Effector memory CD4-positive, alpha-beta T cell (primary cell): Measurements from ENCODE around the gene ULK3.

Experiments used
- DNase-seq, 3 donors: peaks; one replicate each; pipeline ENCODE4 v3.0.0-alpha.2; 2020
- H3K27ac ChIP-seq: 2 replicates; pipeline ENCODE4 v1.7.0; 2013; ENCODE audit warnings: mild to moderate bottlenecking, low read length, moderate library complexity; ENCODE audit not compliant: insufficient read depth, poor library complexity, severe bottlenecking
- H3K27me3 ChIP-seq: replicated peaks from 2 replicates; pipeline ENCODE4 v1.7.0; 2013; ENCODE audit warnings: mild to moderate bottlenecking, low read length; ENCODE audit not compliant: insufficient read depth, control insufficient read depth, poor library complexity, severe bottlenecking
- H3K36me3 ChIP-seq: 2 replicates; pipeline ENCODE4 v1.7.0; 2013; ENCODE audit warnings: mild to moderate bottlenecking, low read length, moderate library complexity; ENCODE audit not compliant: control insufficient read depth, insufficient read depth
- H3K4me1 ChIP-seq: 2 replicates; pipeline ENCODE4 v1.7.0; 2013; ENCODE audit warnings: low read length, mild to moderate bottlenecking; ENCODE audit not compliant: control insufficient read depth, insufficient read depth, poor library complexity, severe bottlenecking
- H3K4me3 ChIP-seq: 2 replicates; pipeline ENCODE4 v1.7.0; 2013; ENCODE audit warnings: low read length, low read depth, mild to moderate bottlenecking; ENCODE audit not compliant: insufficient read depth, poor library complexity, severe bottlenecking
- H3K9me3 ChIP-seq: 2 replicates; pipeline ENCODE4 v1.7.0; 2013; ENCODE audit warnings: mild to moderate bottlenecking, low read length, moderate library complexity; ENCODE audit not compliant: control insufficient read depth

Gene ULK3

DNA sequence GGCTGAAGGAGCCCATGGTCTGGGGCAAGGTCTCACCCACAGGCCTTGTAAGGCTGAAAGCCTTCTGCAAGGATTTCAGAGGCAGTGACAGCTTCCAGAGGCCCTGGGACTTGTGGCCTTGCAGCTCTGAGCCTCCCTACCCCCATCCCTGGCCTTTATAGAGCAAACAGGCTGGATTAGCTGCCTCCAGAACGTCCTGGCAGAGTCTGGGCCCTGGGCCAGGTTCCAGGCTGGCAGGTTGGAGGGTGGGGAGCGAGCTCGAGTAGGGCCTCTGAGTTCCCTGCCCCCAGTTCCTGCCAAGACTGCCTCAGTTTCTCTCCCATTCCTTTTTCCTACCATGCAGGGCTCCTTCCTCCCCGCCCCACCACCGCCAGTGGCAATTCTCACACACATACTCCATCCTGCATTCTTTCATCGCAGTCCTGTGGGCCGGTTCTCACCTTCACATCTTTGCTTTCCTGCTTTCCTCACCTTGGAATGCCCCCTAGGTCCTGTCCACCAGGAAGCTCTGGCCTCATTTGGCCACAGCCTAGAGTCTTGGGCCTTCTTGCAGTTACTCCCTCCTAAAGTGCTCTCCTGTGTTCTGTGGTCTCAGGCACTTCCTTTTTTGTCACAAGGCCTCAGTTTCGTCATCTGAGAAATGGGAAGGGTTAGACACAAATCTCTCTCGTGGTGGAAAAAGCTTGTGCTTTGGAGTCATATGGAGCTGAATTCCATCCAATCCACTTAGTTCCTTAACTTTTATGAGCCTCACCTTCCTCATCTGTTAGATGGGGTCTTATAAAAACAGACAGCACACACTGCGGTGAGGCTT lies 27.6 kb downstream of the ULK3 start:
- no peaks in the 10 kb centered on the region for H3K9me3 ChIP-seq

DNA sequence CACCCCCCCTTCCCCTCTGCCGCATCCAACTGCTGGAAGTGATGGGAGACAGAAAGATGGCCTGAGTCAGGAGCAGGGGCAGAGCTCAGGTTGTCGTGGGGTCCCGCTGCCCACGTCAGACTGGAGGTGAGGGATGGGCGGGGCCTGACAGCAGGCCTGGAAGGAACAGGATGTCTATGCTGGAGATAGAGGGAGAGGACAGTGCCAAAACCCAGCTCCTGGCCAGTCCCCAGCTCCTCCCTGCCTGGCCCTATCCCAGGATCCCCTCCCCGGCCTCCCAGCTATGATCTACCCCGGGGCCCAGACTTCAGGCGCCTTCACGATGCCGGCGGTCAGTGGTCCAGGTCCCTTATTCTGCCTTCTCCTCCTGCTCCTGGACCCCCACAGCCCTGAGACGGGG lies 30.4 kb downstream of the ULK3 start, which contains the start of gene LMAN1L:
LMAN1L (plus strand) TSS at position 303 of the 400 bp plus-strand sequence; CDS start at position 323, 20 bp downstream.
- DNase-seq = no peak
- Histone ChIP-seq H3K27ac (no peak within 1 kb of the TSS), H3K27me3 (no peaks in the 10 kb centered on the region), H3K4me3 (no peak within 1 kb of the TSS), H3K4me1 (no peaks in the 10 kb centered on the region), H3K36me3 (no peaks in the 10 kb centered on the region), H3K9me3 (no peaks in the 10 kb centered on the region)

More for the DNA sequence above, 27.6 kb downstream of the ULK3 start:
- no peaks in the 10 kb centered on the region for H3K4me1 ChIP-seq
- DNase-seq = no peak
- H3K27ac ChIP-seq = no peak overlapping the region
- H3K36me3 ChIP-seq = no peaks in the 10 kb centered on the region
- H3K4me3 ChIP-seq = no peak overlapping the region
- no peaks in the 10 kb centered on the region for H3K27me3 ChIP-seq

DNA sequence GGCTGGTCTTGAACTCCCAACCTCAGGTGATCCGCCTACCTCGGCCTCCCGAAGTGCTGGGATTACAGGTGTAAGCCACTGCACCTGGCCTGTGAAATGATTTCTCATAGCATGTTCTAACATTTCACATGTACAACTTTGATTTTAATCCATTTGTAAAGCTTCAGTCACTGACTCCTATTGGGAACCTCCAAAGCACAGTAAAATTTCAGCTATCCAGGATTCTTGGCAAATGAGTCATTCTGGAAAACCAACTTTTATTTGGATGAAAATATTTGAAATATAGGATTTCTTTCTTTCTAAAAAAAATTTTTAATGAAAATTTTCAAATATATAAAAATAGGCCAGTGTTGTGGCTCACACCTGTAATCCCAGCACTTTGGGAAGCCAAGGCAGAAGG lies 33.0 kb downstream of the ULK3 start:
- DNase-seq = no peak
- no peak overlapping the region for H3K27ac ChIP-seq
- H3K4me3 ChIP-seq = no peak overlapping the region
- no peaks in the 10 kb centered on the region for H3K9me3 ChIP-seq
- H3K36me3 ChIP-seq = no peaks in the 10 kb centered on the region
- peaks cover 6% of the 10 kb centered on the region for H3K4me1 ChIP-seq
- no peaks in the 10 kb centered on the region for H3K27me3 ChIP-seq

DNA sequence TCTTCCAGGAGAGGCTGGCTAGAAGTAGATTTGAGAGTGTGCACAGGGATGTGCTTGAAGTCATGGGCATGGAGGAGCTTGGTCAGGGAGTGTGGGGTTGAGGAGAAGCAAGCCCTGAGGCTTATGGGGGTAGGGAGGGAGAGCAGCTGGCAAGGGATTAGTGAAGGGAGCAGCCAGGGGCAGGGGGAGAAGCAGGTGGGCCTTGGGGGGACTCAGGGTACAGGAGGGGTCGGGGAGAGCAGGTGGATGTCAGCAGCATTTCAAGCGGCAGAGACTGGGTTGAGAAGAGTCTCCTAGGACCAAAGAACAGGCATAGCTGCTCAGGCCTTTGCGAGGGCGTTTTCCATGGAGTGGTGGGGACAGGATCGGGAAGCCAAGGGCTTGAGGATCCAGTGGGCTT lies 33.7 kb downstream of the ULK3 start:
- no peaks in the 10 kb centered on the region for H3K9me3 ChIP-seq
- H3K27me3 ChIP-seq = no peaks in the 10 kb centered on the region
- no peak for DNase-seq
- H3K4me3 ChIP-seq = no peak overlapping the region
- H3K36me3 ChIP-seq = peaks cover 2% of the 10 kb centered on the region
- H3K4me1 ChIP-seq = peaks cover 6% of the 10 kb centered on the region
- H3K27ac ChIP-seq = no peak overlapping the region

DNA sequence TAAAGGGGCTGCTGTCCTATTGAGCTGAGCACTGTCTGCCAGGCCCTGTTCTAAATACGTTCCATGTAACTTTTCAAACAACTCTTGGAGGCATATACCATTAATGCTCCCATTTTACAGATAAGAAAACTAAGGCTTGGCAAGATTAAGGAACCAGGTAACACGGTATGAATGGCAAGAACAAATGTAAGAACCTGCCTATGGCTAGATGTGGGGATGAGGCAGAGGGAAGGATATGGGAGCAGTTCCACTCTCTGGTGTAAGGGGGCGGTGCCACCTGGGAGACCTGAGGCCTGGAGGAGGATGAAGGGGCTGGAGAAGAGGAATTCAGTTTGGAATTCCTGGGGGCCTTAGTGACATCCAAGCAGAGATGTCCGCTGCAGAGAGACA lies 34.1 kb downstream of the ULK3 start:
- no peak overlapping the region for H3K27ac ChIP-seq
- no peak overlapping the region for H3K4me3 ChIP-seq
- DNase-seq = no peak
- H3K9me3 ChIP-seq = no peaks in the 10 kb centered on the region
- H3K36me3 ChIP-seq = peaks cover 6% of the 10 kb centered on the region
- no peaks in the 10 kb centered on the region for H3K27me3 ChIP-seq
- H3K4me1 ChIP-seq = peaks cover 6% of the 10 kb centered on the region

DNA sequence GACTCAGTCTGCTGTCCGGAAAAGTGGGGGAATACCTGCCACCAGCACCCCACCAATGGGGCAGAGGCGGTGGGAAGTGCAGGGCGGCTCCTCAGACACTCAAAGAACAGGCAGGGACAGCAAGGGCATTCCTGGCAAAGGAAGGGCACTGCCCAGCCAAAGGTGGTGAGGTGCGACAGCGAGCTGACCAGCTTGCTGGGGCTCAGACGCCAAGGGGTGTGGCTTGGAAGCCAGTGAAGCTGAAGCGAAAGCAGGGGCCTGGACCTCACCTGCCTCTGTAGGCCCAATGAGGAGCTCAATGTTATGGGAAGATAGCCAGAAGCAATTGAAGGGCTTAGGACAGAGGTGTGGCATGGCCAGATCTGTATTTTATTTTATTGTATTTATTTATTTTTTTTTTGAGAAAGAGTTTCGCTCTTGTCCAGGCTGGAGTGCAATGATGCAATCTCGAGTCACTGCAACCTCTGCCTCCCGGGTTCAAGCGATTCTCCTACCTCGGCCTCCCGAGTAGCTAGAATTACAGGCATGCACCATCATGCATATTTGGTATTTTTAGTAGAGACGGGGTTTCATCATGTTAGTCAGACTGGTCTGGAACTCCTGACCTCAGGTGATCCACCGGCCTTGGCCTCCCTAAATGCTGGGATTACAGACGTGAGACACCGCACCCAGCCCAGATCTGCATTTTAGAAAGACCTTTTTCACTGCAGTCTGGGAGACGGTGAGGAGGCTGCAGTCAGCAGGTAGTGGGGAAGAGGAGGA lies 34.7 kb downstream of the ULK3 start:
- H3K27me3 ChIP-seq = no peaks in the 10 kb centered on the region
- H3K27ac ChIP-seq = no peak overlapping the region
- DNase-seq = no peak

DNA sequence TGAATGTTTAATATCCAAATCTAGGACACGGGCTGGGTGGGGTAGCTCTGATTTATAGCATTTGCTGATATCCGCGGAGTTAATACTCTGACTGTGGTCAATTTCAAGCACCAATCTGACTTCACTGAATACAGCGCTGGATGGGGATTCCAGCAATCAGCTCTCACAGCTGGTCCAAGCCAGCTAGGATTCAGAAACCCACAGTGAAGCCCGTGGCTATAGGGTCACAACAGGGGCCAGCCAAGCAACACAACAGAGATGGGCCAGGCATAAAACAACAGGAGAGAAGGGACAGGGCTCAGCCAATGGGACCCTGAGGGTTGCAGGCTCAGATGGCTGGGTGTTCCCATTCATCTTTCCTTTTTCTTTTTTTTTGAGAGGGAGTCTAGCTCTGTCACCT lies 35.7 kb downstream of the ULK3 start:
- DNase-seq = no peak
- no peaks in the 10 kb centered on the region for H3K9me3 ChIP-seq
- peaks cover 22% of the 10 kb centered on the region for H3K36me3 ChIP-seq
- H3K27me3 ChIP-seq = no peaks in the 10 kb centered on the region
- H3K4me3 ChIP-seq = no peak overlapping the region
- H3K4me1 ChIP-seq = peaks cover 6% of the 10 kb centered on the region
- no peak overlapping the region for H3K27ac ChIP-seq

More for the DNA sequence above, 34.7 kb downstream of the ULK3 start:
- H3K9me3 ChIP-seq = no peaks in the 10 kb centered on the region
- peaks cover 12% of the 10 kb centered on the region for H3K36me3 ChIP-seq
- H3K4me1 ChIP-seq = peaks cover 6% of the 10 kb centered on the region
- no peak overlapping the region for H3K4me3 ChIP-seq

DNA sequence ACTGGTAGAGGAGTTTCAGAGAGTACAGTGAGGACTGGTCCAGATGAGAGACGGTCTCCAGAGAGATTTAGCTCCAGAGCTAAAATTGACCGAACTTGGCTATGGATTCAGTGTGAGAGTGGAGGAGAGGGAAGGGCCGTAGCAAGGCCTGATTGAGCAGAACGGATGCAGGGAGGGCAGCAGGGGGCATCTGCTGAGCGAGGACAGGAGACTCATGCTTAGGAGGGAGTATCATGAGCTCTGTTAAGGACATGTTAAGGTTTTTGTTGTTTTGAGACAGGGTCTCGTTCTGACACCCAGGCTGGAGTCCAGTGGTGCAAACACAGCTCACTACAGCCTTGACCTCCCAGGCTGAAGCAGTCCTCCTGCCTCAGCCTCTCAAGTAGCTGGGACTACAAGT lies 38.0 kb downstream of the ULK3 start:
- Histone ChIP-seq H3K9me3 (no peaks in the 10 kb centered on the region), H3K4me3 (no peak overlapping the region), H3K27ac (no peak overlapping the region), H3K4me1 (peaks cover 7% of the 10 kb centered on the region), H3K27me3 (no peaks in the 10 kb centered on the region), H3K36me3 (peaks cover 45% of the 10 kb centered on the region)
- no peak for DNase-seq

DNA sequence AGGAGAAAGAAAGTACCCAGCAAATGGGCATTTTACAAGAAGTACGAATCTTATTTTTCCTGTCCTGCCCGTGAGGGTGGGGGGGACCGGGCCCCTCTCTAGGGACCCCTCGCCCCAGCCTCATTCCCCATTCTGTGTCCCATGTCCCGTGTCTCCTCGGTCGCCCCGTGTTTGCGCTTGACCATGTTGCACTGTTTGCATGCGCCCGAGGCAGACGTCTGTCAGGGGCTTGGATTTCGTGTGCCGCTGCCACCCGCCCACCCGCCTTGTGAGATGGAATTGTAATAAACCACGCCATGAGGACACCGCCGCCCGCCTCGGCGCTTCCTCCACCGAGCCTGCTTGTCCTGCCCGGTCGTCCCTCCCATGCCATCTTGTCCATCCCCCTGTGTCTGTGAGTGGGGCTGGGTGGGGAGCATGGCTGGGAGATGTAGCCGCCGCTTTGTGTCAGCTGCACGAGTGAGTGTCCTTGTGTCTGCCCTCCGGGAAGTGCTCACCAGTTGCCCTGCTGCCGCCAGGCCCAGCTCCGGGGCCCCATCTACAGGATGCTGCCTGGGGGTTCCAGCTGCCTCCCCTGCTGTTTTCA lies 40.0 kb downstream of the ULK3 start:
- H3K27me3 ChIP-seq = no peaks in the 10 kb centered on the region
- H3K27ac ChIP-seq = no peak overlapping the region
- H3K4me1 ChIP-seq = peaks cover 27% of the 10 kb centered on the region
- H3K36me3 ChIP-seq = peaks cover 65% of the 10 kb centered on the region
- H3K9me3 ChIP-seq = no peaks in the 10 kb centered on the region
- DNase-seq = no peak
- no peak overlapping the region for H3K4me3 ChIP-seq

DNA sequence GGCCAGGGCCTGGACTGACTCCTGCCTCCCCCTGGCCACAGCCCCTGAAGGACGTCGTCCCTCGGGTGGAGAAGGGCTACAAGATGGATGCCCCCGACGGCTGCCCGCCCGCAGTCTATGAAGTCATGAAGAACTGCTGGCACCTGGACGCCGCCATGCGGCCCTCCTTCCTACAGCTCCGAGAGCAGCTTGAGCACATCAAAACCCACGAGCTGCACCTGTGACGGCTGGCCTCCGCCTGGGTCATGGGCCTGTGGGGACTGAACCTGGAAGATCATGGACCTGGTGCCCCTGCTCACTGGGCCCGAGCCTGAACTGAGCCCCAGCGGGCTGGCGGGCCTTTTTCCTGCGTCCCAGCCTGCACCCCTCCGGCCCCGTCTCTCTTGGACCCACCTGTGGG lies 40.7 kb downstream of the ULK3 start:
- Histone ChIP-seq H3K36me3 (peaks cover 68% of the 10 kb centered on the region), H3K27me3 (no peaks in the 10 kb centered on the region), H3K4me1 (peaks cover 32% of the 10 kb centered on the region), H3K9me3 (no peaks in the 10 kb centered on the region), H3K27ac (no peak overlapping the region), H3K4me3 (no peak overlapping the region)
- DNase-seq = no peak
